ENCODE data around the gene CLSTN3.

The CLSTN3 gene

DNA sequence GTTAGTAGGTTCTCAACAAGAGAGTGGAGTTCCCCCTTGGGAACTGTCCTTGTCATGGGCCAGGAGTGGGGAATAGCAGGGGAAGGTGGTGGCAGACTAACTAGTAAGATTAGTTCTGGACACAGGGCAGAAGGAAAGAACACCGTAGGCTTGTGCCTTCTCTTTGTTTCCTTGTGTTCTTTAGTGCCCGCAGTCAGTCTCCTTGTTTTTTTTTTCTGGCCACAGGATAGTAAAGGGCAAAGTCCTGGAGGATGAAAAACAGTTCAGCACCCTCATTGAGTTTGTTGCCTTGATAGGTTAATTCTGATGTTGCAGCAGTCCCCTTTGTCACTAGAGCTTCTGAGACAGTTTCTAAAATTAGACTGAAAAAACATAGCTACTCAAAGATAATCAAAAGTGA, 67.7 kb downstream of the CLSTN3 start:
- no peak for DNase-seq

- no peak for DNase-seq
These were observed 72.9 kb downstream of the CLSTN3 start for GRCh38 chr12:7203109-7203508.

- no peak for DNase-seq
These were observed 74.9 kb downstream of the CLSTN3 start for GRCh38 chr12:7205091-7205490.

GRCh38 chr12:7206691-7207090, 76.5 kb downstream of the CLSTN3 start:
- DNase-seq, result no peak

- DNase-seq, result no peak
These were observed 77.9 kb downstream of the CLSTN3 start for GRCh38 chr12:7207866-7208625.
